ENCODE results near the gene SLC35A2.

DNA sequence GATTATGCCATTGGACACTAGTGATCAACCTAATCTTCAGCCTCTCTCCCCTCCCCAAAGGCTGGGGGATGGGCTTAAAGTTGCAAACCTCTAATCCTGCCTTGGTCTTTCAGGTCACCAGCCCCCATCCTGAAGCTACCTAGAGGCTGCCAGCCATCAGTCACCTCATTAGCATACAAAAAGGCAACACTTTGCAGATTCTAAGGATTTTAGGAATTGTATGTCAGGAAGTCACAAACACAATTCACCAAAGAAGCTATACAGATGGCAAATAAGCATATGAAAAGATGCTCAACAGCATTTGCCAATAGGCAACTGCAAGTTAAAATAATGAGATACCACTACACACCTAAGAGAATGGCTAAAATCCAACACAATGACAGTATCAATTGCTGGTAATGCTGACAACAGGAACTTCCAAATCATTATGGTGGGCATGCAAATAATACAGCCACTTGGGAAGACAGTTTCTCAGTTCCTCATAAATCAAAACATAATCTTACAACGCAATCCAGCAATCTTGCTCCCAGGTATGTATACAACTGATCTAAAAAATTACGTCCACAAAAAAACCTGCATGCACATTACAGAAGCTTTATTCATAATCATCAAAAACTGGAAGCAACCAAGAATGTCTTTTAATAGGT is 16.4 kb upstream of the SLC35A2 start:
- TF ChIP-seq POLR2A (IDR thresholded peaks at IDR 0.05), result no peak
- TF ChIP-seq, protein P1, sequence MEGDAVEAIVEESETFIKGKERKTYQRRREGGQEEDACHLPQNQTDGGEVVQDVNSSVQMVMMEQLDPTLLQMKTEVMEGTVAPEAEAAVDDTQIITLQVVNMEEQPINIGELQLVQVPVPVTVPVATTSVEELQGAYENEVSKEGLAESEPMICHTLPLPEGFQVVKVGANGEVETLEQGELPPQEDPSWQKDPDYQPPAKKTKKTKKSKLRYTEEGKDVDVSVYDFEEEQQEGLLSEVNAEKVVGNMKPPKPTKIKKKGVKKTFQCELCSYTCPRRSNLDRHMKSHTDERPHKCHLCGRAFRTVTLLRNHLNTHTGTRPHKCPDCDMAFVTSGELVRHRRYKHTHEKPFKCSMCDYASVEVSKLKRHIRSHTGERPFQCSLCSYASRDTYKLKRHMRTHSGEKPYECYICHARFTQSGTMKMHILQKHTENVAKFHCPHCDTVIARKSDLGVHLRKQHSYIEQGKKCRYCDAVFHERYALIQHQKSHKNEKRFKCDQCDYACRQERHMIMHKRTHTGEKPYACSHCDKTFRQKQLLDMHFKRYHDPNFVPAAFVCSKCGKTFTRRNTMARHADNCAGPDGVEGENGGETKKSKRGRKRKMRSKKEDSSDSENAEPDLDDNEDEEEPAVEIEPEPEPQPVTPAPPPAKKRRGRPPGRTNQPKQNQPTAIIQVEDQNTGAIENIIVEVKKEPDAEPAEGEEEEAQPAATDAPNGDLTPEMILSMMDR (IDR thresholded peaks at IDR 0.05 in 4 of 5, conservative IDR thresholded peaks at IDR 0.05 in 1 of 5), result no peak
